GM21526 (cell line): ENCODE results near the gene C8G.

Experiments
- ATAC-seq: cut with Tn5 transposase; IDR thresholded peaks from one replicate; pipeline ENCODE4 v1.9.1; 2021; ENCODE audit warnings: moderate library complexity; ENCODE audit not compliant: unreplicated experiment, low FRiP score

Gene C8G

DNA sequence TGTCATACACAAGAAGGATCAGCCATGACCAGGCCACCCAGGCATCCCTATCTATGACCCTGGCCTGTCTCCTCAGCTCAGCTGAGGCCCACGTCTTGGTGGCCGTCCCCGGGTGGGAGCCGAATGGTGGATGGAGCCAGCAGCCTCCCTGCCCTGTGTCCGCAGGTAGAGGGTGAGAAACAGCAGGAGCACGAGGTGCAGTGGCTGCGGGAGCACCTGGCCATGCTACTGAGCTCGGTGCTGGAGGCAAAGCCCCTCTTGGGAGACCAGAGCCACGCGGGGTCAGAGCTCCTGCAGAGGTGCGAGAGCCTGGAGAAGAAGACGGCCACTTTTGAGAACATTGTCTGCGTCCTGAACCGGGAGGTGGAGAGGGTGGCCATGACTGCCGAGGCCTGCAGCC, 25.0 kb upstream of the C8G start:
- ATAC-seq, result no peak

DNA sequence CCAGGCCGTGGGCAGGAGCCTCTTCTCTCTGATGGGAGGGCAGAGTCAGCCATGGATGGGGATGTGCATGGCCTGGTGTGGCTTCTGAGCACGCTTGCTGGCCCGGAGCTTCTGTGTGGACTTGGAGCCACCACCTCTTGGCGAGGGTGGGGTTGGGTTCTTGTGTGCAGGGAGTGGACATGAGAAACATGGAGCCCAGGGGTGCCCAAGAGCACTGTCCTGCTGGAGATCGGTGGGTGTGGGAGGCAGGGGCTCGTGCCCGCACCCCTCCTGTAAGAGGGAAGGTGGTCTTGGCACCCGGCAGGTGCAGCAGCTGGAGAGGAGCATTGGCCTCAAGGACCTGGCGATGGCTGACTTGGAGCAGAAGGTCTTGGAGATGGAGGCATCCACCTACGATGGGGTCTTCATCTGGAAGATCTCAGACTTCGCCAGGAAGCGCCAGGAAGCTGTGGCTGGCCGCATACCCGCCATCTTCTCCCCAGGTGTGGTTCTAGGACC, 24.3 kb upstream of the C8G start:
- ATAC-seq, result no peak

DNA sequence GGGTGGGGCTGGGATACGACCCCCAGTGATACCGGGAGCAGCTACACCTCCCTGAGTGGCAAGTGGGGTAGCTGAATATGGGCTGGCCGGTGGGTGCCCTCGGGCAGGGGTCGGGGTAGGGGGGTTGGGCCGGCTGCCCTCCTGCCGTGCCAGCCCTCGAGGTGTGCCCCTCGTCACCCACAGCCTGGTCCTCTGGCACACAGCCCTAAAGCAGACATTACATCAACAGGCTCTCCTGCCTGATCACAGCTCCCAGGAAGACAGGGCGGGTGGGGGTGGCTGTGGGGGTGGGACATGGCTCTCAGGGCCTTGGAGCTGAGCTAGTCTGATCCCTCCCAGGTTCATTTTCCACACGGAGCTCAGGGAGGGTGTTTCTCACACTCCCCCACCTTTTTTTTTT, 23.7 kb upstream of the C8G start:
- no peak for ATAC-seq

- no peak for ATAC-seq
Measured at GRCh38 chr9:136921718-136922117, 23.3 kb upstream of the C8G start.

DNA sequence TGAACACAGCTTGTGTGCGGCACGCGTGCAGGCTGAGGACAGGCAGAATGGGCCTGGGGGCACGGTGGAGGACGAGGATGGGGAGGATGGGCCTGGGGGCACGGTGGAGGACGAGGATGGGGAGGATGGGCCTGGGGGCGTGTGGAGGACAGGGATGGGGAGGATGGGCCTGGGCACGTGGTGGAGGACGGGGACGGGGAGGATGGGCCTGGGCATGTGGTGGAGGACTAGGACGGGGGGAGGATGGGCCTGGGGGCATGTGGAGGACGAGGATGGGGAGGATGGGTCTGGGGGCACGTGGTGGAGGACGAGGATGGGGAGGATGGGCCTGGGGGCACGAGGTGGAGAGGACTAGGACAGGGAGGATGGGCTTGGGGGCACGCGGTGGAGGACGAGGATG, 22.5 kb upstream of the C8G start:
- no peak for ATAC-seq

DNA sequence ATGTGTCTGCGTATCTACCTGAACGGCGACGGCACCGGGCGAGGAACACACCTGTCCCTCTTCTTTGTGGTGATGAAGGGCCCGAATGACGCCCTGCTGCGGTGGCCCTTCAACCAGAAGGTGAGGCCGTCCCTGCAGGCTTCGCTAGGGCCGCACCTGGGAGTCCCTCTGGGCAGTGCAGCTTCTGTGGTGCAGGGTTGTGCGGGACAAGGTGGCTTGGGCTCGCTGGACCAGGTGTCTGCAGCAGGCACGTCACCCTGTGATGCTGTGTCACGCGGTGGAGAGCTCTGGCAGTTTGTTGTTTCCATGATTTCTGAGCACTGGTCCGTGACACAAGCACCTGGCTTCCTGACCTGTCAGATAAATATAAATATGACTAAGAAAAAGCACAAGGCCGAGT, 21.2 kb upstream of the C8G start:
- no peak for ATAC-seq

GRCh38 chr9:136925414-136926153, 19.5 kb upstream of the C8G start:
- no peak for ATAC-seq

DNA sequence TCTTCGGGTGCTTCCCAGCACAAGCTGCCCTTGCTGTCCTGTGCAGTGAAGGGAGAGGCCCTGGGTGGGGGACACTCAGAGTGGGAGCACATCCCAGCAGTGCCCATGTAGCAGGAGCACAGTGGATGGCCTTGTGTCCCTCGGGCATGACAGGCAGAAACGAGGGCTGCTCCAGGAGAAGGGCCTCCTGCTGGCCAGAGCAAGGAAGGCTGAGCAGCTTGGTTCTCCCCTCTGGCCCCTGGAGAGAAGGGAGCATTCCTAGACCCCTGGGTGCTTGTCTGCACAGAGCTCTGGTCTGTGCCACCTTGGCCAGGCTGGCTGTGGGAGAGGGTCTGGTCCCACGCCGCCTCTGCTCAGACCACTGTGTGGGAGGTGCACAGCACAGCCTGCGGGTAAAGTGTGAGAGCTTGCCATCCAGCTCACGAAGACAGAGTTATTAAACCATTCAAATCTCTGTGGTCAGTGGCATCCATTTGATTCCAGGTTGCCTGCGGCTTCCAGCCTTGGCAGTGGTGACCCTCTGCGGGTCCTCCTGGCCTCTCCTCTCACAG, 18.8 kb upstream of the C8G start:
- ATAC-seq, result no peak

- ATAC-seq, result no peak
Measured at GRCh38 chr9:136926749-136927148, 18.3 kb upstream of the C8G start.

GRCh38 chr9:136927343-136928271, 17.4 kb upstream of the C8G start:
- no peak for ATAC-seq

DNA sequence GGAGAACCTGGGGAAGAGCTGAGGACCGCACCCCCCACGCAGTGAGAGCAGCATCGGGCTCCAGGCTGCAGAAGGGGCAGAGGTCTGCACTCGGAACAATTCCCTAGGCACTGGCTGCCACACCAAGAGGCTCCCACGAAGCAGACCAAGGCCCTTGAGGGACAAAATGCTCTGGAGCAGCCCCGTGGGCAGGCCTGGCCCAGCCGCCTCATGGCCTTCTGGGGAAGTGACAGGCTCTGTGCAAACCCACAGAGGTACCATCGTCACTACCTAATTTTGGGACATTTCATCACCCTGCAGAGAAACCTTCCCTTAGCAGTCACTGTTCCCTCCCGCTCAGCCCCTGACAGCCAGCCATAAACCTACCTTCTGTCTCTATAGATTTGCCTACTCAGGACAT, 16.5 kb upstream of the C8G start:
- ATAC-seq, result no peak

GRCh38 chr9:136930014-136930413, 15.0 kb upstream of the C8G start:
- ATAC-seq, result no peak

DNA sequence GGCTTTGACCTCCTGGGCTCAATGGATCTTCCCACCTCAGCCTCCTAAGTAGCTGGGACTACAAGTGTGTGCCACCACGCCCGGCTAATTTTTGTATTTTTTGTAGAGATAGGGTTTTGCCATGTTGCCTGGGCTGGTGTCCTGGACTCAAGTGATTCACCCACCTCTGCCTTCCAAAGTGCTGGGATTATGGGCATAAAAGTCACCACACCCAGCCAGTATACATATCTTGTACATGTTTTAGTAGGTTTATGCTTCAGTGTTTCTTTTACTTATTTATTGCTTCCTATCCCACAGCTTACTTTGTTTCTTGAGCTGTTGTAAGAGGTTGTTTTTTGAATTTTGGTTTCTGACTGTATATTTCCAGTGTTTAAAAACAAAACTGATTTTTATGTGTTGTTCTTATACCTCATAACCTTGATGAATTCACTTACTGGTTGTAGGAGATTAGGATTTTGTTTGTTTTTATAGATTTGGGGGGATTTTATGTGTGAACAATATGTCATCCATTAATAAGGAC, 13.4 kb upstream of the C8G start:
- no peak for ATAC-seq

GRCh38 chr9:136934277-136934676, 10.8 kb upstream of the C8G start:
- no peak for ATAC-seq

GRCh38 chr9:136935651-136936050, 9.4 kb upstream of the C8G start:
- no peak for ATAC-seq

GRCh38 chr9:136936645-136937170, 8.3 kb upstream of the C8G start:
- ATAC-seq, result no peak

- ATAC-seq, result no peak
Measured at GRCh38 chr9:136937186-136938001, 7.6 kb upstream of the C8G start.

DNA sequence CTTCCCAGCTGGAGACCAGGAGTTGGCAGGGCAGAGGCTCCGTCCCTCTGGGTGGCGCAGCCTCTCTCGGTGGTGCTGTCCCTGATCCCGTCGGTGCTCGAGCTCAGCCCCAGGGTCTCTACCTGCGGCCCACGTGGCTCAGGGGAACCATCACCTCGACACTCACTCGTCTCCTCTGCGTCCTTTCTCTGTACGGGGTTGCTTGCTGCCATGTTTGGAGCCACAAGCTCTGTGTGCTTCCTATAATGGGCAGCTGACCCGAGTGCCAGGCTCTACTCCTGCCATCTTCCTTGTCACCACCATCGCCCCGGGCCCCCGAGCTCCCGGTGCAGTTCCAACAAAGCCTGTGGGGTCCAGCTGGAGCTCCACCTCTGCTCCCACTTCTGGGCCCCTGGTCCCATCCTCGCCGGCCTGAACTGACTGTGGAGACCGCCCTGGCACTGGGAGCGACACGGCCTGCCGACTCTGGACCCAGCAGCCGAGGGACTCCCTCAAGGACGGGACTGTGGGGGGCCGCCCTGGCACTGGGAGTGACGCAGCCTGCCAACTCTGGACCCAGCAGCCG, 5.5 kb upstream of the C8G start:
- ATAC-seq, result no peak

DNA sequence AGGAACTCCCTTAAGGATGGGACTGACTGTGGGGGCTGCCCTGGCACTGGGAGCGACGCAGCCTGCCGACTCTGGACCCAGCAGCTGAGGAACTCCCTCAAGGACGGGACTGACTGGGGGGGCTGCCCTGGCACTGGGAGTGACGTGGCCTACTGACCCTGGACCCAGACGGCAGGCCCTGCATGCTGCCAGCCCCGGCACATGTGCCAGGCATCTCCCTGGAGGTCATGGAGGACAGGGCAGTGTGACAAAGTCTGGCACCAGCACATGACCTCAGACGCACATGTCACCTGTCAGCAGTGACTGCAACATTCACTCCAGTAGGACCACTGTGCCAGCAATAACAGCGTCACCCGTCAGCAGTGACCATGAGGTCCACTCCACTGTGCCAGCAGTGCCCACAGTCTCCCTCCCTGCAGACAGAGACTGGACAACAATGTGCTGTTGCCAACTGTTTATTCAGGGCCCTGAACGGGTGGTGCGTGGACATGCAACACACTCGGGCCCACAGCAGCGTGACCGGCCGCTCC, 5.0 kb upstream of the C8G start:
- no peak for ATAC-seq
